Neural cell (in vitro differentiated cells): ENCODE measurements around the gene ST7L. TPM values are rescaled to one million over a fixed set of nuclear protein-coding genes. Genes with fewer than 3 reads are reported as not detected.

Experiments used
- H2AFZ ChIP-seq: fragments of 200-600, 300-800 bp; sonication (generic), shearing (Covaris generic); 2 replicates; pipeline ENCODE4 v1.6.0; 2014; ENCODE audit warnings: low read depth, mild to moderate bottlenecking, antibody characterized with exemption, low read length, moderate library complexity
- H3F3A ChIP-seq: fragments of 200-600 bp; shearing (Covaris generic); 2 replicates; pipeline ENCODE4 v1.6.1; 2016; ENCODE audit warnings: mild to moderate bottlenecking, moderate library complexity, mixed read lengths, antibody characterized with exemption, low read length; ENCODE audit not compliant: insufficient read depth, poor library complexity, severe bottlenecking
- H3K27ac ChIP-seq: fragments of 200-600, 300-800 bp; sonication (generic), shearing (Covaris generic); 2 replicates; pipeline ENCODE4 v1.5.1; 2014; ENCODE audit warnings: mild to moderate bottlenecking, low read length, moderate library complexity
- H3K27me3 ChIP-seq: fragments of 300-800, 200-600 bp; sonication (generic), shearing (Covaris generic); 2 replicates; pipeline ENCODE4 v1.6.0; 2014; ENCODE audit warnings: mild to moderate bottlenecking, low read depth, low read length, moderate library complexity; ENCODE audit not compliant: insufficient read depth
- H3K36me3 ChIP-seq: fragments of 300-800, 200-600 bp; sonication (generic), shearing (Covaris generic); 2 replicates; pipeline ENCODE4 v1.5.1; 2014; ENCODE audit warnings: mild to moderate bottlenecking, antibody characterized with exemption, low read length, moderate library complexity; ENCODE audit not compliant: insufficient read depth
- H3K4me2 ChIP-seq: fragments of 300-800, 200-600 bp; sonication (generic), shearing (Covaris generic); 2 replicates; pipeline ENCODE4 v1.6.0; 2014; ENCODE audit warnings: mild to moderate bottlenecking, low read length
- H3K4me3 ChIP-seq: fragments of 300-800, 200-600 bp; sonication (generic), shearing (Covaris generic); 2 replicates; pipeline ENCODE4 v1.5.1; 2014; ENCODE audit warnings: mild to moderate bottlenecking, low read length, moderate library complexity
- H3K79me2 ChIP-seq: fragments of 200-600 bp; shearing (Covaris generic); replicated peaks from 2 replicates; pipeline ENCODE4 v1.6.0; 2014; ENCODE audit warnings: mild to moderate bottlenecking, low read length, moderate library complexity; ENCODE audit not compliant: insufficient read depth
- H3K9ac ChIP-seq: fragments of 300-800, 200-600 bp; sonication (generic), shearing (Covaris generic); 2 replicates; pipeline ENCODE4 v1.6.1; 2016; ENCODE audit warnings: mild to moderate bottlenecking, low read length, mixed read lengths
- H3K9me2 ChIP-seq: fragments of 200-600 bp; shearing (Covaris generic); 2 replicates; pipeline ENCODE4 v1.6.1; 2016; ENCODE audit warnings: mild to moderate bottlenecking, low read length, mixed read lengths; ENCODE audit not compliant: insufficient read depth
- H3K9me3 ChIP-seq: fragments of 200-600, 300-800 bp; sonication (generic), shearing (Covaris generic); 2 replicates; pipeline ENCODE4 v1.6.1; 2016; ENCODE audit warnings: mild to moderate bottlenecking, mixed run types, low read length, moderate library complexity, mixed read lengths
- H4K20me1 ChIP-seq: fragments of 200-600 bp; shearing (Covaris generic); 2 replicates; pipeline ENCODE4 v1.6.1; 2016; ENCODE audit warnings: mild to moderate bottlenecking, mixed run types; ENCODE audit not compliant: insufficient read depth
- EP300 ChIP-seq: fragments of 450-650 bp; conservative IDR thresholded peaks from 2 replicates; pipeline ENCODE4 v1.6.1; 2014; ENCODE audit warnings: antibody characterized with exemption, mild to moderate bottlenecking, moderate library complexity; ENCODE audit not compliant: poor library complexity, severe bottlenecking
- EZH2 ChIP-seq: fragments of 200-600, 300-800 bp; shearing (Covaris generic), sonication (generic); IDR thresholded peaks from 2 replicates; pipeline ENCODE4 v1.6.1; 2014; ENCODE audit warnings: antibody characterized with exemption, low read length, borderline replicate concordance, mild to moderate bottlenecking; ENCODE audit not compliant: insufficient read depth, poor library complexity, severe bottlenecking
- MXI1 ChIP-seq: fragments of 450-650 bp; conservative IDR thresholded peaks from 2 replicates; pipeline ENCODE4 v1.6.1; 2014; ENCODE audit warnings: antibody characterized with exemption, mild to moderate bottlenecking; ENCODE audit not compliant: poor library complexity, severe bottlenecking
- POLR2AphosphoS5 ChIP-seq: IDR thresholded peaks from 2 replicates; pipeline ENCODE4 v1.6.1; 2012
- RAD21 ChIP-seq: fragments of 450-650 bp; conservative IDR thresholded peaks from 2 replicates; pipeline ENCODE4 v1.6.1; 2014; ENCODE audit warnings: antibody characterized with exemption, mild to moderate bottlenecking, moderate library complexity
- SMC3 ChIP-seq: fragments of 450-650 bp; conservative IDR thresholded peaks from 2 replicates; pipeline ENCODE4 v1.6.1; 2014; ENCODE audit warnings: antibody characterized with exemption, mild to moderate bottlenecking, moderate library complexity; ENCODE audit not compliant: poor library complexity
- TAF1 ChIP-seq: IDR thresholded peaks from 2 replicates; pipeline ENCODE4 v1.6.1; 2012; ENCODE audit warnings: low read depth
- polyA plus RNA-seq: library from polyadenylated mRNA; depleted of rRNA; stranded (reverse); fragments of >200 nt; gene quantifications from 2 replicates; pipeline ENCODE4 v1.2.3, GENCODE V29; 2014
- TF ChIP-seq, protein P1 (sequence below): IDR thresholded peaks from 2 replicates; pipeline ENCODE4 v1.6.1; 2012; ENCODE audit warnings: borderline replicate concordance
- TF ChIP-seq, protein P2 (sequence below): fragments of 450-650 bp; IDR thresholded peaks from 2 replicates; pipeline ENCODE4 v1.5.1; 2014; ENCODE audit warnings: antibody characterized with exemption, mild to moderate bottlenecking, moderate library complexity; ENCODE audit not compliant: poor library complexity, severe bottlenecking

The ST7L gene
- polyA plus RNA-seq, 1 donor from 2014 or later = 33.7 TPM

DNA sequence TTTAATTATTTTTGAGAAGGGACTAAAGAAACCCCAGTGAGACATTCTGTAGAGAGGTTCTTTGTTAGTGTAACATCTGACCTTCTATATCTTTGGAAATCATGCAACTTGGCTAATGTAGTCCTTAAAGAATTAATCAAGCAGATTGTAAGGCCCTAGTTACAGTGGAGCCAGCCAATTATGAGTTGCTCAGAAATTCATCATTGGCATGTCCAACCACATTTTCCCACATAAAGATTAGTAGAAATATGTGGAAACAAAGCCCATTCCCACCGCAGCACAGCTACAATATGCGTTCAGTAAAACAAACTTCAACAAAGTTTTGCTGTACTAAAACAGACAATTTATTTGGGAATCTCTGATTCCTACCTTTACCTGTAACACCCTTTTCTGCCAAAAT, 82.4 kb downstream of the ST7L start:
- H3K79me2 ChIP-seq = no peaks in the 10 kb centered on the region
- no peak overlapping the region for H3K4me2 ChIP-seq
- H3K9ac ChIP-seq = no peak overlapping the region
- H3K9me3 ChIP-seq = no peaks in the 10 kb centered on the region
- H3K27ac ChIP-seq = no peak overlapping the region
- H3K36me3 ChIP-seq = peaks cover 1% of the 10 kb centered on the region
- H3F3A ChIP-seq = no peaks in the 10 kb centered on the region
- TF ChIP-seq TAF1 (no peak), POLR2AphosphoS5 (no peak), EZH2 (no peak), RAD21 (no peak), EP300 (no peak), SMC3 (no peak), MXI1 (no peak)
- TF ChIP-seq, protein P1, sequence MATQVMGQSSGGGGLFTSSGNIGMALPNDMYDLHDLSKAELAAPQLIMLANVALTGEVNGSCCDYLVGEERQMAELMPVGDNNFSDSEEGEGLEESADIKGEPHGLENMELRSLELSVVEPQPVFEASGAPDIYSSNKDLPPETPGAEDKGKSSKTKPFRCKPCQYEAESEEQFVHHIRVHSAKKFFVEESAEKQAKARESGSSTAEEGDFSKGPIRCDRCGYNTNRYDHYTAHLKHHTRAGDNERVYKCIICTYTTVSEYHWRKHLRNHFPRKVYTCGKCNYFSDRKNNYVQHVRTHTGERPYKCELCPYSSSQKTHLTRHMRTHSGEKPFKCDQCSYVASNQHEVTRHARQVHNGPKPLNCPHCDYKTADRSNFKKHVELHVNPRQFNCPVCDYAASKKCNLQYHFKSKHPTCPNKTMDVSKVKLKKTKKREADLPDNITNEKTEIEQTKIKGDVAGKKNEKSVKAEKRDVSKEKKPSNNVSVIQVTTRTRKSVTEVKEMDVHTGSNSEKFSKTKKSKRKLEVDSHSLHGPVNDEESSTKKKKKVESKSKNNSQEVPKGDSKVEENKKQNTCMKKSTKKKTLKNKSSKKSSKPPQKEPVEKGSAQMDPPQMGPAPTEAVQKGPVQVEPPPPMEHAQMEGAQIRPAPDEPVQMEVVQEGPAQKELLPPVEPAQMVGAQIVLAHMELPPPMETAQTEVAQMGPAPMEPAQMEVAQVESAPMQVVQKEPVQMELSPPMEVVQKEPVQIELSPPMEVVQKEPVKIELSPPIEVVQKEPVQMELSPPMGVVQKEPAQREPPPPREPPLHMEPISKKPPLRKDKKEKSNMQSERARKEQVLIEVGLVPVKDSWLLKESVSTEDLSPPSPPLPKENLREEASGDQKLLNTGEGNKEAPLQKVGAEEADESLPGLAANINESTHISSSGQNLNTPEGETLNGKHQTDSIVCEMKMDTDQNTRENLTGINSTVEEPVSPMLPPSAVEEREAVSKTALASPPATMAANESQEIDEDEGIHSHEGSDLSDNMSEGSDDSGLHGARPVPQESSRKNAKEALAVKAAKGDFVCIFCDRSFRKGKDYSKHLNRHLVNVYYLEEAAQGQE = no peak
- TF ChIP-seq, protein P2, sequence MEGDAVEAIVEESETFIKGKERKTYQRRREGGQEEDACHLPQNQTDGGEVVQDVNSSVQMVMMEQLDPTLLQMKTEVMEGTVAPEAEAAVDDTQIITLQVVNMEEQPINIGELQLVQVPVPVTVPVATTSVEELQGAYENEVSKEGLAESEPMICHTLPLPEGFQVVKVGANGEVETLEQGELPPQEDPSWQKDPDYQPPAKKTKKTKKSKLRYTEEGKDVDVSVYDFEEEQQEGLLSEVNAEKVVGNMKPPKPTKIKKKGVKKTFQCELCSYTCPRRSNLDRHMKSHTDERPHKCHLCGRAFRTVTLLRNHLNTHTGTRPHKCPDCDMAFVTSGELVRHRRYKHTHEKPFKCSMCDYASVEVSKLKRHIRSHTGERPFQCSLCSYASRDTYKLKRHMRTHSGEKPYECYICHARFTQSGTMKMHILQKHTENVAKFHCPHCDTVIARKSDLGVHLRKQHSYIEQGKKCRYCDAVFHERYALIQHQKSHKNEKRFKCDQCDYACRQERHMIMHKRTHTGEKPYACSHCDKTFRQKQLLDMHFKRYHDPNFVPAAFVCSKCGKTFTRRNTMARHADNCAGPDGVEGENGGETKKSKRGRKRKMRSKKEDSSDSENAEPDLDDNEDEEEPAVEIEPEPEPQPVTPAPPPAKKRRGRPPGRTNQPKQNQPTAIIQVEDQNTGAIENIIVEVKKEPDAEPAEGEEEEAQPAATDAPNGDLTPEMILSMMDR = no peak
- no peaks in the 10 kb centered on the region for H3K27me3 ChIP-seq
- H4K20me1 ChIP-seq = no peaks in the 10 kb centered on the region
- H3K9me2 ChIP-seq = no peaks in the 10 kb centered on the region
- H2AFZ ChIP-seq = no peak overlapping the region
- H3K4me3 ChIP-seq = no peak overlapping the region

GRCh38 chr1:112533029-112533428, 85.9 kb downstream of the ST7L start:
- no peak overlapping the region for H2AFZ ChIP-seq
- H3K27ac ChIP-seq = no peak overlapping the region
- TF ChIP-seq RAD21 (no peak), TAF1 (no peak), SMC3 (no peak), EZH2 (no peak), MXI1 (no peak), POLR2AphosphoS5 (no peak), EP300 (no peak)
- TF ChIP-seq, protein P2 = no peak
- TF ChIP-seq, protein P1 = no peak
- no peaks in the 10 kb centered on the region for H3K27me3 ChIP-seq
- H3K9me3 ChIP-seq = no peaks in the 10 kb centered on the region
- no peaks in the 10 kb centered on the region for H3K9me2 ChIP-seq
- H4K20me1 ChIP-seq = no peaks in the 10 kb centered on the region
- H3K9ac ChIP-seq = no peak overlapping the region
- H3K4me3 ChIP-seq = no peak overlapping the region
- H3K79me2 ChIP-seq = no peaks in the 10 kb centered on the region
- H3K36me3 ChIP-seq = no peaks in the 10 kb centered on the region
- H3K4me2 ChIP-seq = no peak overlapping the region
- no peaks in the 10 kb centered on the region for H3F3A ChIP-seq
